ENCODE results near the gene CYP4F22.

DNA sequence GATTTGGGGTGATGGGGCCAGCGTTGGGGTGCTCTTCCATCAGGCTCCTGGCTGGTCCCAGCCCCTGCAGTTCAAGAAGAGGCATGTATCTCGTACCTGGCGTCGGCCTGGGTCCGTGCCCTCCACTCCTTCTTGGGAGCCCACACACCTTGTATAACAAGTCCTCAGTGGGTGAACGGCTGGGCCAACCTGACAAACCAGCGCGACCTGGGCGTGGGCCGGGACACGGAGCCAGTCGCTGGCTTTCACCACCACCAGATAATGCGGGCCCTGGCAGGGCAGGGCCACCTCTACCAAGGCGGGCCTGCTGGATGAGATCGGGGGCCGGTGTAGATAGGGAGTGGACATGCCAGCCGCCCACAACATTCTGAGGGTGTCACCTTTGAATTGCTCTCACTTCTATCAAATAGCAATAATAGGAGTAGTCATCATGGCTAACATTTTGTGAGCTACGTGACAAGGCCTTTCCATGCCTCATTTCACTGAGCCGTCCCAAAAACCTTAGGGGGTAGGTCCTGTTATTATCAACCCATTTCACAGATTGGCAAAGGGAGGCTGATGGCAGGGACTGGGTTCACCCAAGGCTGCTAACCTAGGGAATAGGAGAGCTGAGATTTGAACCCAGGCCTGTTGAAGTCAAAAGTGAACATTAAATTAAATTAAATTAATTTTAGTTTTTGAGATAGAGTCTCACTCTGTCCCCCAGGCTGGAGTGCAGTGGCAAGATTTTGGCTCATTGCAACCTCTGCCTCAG, 3.5 kb downstream of the CYP4F22 start:
- TF ChIP-seq, protein P1, sequence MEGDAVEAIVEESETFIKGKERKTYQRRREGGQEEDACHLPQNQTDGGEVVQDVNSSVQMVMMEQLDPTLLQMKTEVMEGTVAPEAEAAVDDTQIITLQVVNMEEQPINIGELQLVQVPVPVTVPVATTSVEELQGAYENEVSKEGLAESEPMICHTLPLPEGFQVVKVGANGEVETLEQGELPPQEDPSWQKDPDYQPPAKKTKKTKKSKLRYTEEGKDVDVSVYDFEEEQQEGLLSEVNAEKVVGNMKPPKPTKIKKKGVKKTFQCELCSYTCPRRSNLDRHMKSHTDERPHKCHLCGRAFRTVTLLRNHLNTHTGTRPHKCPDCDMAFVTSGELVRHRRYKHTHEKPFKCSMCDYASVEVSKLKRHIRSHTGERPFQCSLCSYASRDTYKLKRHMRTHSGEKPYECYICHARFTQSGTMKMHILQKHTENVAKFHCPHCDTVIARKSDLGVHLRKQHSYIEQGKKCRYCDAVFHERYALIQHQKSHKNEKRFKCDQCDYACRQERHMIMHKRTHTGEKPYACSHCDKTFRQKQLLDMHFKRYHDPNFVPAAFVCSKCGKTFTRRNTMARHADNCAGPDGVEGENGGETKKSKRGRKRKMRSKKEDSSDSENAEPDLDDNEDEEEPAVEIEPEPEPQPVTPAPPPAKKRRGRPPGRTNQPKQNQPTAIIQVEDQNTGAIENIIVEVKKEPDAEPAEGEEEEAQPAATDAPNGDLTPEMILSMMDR (IDR thresholded peaks at IDR 0.05): no peak
- no peak for TF ChIP-seq EZH2phosphoT487 (IDR thresholded peaks at IDR 0.05)
- no peak for TF ChIP-seq EZH2 (IDR thresholded peaks at IDR 0.05)

Measured in neural progenitor cell (in vitro differentiated cells).